HL-60/S4 treated with phorbol 12-myristate 13-acetate at 8.2 ng/mL for 4 days and 3 days (cell line): ENCODE data around the gene EFNB2.

ENCODE experiments used
- in situ Hi-C: fragments of 300-500 bp; cut with MboI; formaldehyde crosslinking; loops from 2 replicates; pipeline ENCODE4 v1.15.0; 2022; ENCODE audit warnings: low sequenced_read_pairs

The EFNB2 gene

DNA sequence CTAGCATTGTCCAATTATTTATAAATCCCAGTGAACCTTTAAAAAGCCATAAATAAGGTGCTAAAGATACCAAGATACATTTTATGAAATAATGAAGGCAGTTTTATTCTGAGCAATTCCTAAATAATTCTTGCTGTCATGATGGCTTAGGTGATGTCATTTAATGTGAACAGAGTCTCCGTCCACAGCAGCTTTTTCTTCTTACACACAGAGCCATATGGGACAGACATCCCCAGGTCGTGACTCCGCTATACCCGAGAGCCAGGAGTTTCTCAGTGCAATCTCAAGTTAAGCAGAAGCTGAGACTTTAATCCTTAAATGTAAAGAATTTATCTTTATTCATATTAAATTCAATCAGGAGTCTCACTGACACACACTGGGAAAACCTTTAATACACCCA, 29.7 kb downstream of the EFNB2 start:
- in situ Hi-C loops, result no loop called here

DNA sequence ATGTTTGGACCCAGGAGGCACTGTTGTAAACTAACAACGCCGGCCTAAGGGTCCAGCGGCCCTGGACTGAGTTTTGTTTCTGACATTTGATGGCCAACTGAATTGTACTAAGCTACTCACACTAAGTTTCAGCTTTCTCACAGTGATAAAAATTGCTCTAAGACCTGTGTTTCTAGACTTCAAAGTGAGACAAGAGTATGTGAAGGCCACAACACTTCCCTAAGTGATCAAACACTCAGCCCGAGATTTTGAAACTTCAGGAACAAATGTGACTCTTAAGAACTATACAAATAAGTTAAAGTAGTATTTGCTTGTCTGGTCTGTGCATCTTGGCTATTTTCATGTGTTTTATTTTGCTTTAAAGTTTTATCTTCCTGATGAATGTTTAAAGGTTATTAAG, 30.2 kb downstream of the EFNB2 start:
- in situ Hi-C loops, result no loop called here

DNA sequence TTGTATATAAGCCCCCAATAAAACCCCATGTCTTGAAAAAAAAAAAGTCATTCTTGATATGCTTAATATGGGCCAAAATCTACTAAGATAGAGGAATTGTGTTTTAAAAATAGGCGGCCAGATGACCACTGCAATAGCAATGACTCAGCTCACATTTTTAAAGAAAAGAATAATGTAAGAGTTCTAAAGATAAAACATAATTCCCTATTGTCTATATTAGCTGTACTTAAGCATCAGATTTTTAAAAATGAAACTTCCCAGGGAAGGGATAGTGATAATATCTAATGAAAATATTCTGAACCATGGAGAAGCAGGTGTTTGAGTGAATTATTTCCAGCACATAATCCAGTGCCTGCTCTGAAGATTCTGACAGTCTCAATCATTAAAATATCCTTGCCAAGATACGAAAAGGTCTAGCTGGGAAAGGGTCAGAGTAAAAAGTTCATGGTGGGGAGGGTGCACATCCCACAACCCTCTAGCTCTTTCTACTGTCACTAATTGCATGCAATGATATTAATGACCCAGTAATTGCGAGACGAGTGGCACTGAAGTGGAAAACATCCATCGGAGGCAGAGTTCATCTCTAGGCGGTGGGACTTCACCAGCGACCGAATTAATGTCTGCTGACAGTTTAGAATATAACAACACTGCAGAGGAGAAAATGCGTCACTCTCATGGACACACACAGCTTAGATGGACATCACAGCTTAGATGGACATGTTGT, 31.6 kb downstream of the EFNB2 start:
- in situ Hi-C loops, result no loop called here

DNA sequence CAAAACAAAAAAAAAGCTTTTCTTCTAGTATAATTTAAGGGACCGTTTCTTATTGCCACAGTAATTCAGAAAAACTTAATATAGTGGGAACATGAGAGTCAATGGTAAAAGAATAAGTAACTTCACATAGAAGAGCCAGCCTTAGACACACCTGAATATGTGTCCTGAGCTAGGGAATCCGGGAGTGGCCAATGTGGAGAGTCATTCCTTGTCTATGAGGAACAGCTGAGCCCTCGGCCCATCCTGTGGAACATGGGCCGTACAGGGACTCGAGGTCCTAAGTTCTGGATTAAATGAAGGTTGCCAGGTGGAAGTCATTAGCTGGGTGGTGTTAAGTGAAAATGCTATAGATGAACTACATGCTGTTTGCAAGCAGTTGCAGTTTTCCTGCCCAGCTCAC, 32.2 kb downstream of the EFNB2 start:
- in situ Hi-C loops, result no loop called here

- in situ Hi-C loops, result no loop called here
These were observed 35.0 kb downstream of the EFNB2 start for GRCh38 chr13:106500445-106500844.

- in situ Hi-C loops, result no loop called here
These were observed 35.6 kb downstream of the EFNB2 start for GRCh38 chr13:106499896-106500295.

- in situ Hi-C loops, result no loop called here
These were observed 36.3 kb downstream of the EFNB2 start for GRCh38 chr13:106499113-106499512.

GRCh38 chr13:106498571-106498970, 36.9 kb downstream of the EFNB2 start:
- in situ Hi-C loops, result no loop called here

GRCh38 chr13:106498158-106498557, 37.3 kb downstream of the EFNB2 start:
- in situ Hi-C loops, result no loop called here

- in situ Hi-C loops, result no loop called here
These were observed 38.4 kb downstream of the EFNB2 start for GRCh38 chr13:106497079-106497478.

DNA sequence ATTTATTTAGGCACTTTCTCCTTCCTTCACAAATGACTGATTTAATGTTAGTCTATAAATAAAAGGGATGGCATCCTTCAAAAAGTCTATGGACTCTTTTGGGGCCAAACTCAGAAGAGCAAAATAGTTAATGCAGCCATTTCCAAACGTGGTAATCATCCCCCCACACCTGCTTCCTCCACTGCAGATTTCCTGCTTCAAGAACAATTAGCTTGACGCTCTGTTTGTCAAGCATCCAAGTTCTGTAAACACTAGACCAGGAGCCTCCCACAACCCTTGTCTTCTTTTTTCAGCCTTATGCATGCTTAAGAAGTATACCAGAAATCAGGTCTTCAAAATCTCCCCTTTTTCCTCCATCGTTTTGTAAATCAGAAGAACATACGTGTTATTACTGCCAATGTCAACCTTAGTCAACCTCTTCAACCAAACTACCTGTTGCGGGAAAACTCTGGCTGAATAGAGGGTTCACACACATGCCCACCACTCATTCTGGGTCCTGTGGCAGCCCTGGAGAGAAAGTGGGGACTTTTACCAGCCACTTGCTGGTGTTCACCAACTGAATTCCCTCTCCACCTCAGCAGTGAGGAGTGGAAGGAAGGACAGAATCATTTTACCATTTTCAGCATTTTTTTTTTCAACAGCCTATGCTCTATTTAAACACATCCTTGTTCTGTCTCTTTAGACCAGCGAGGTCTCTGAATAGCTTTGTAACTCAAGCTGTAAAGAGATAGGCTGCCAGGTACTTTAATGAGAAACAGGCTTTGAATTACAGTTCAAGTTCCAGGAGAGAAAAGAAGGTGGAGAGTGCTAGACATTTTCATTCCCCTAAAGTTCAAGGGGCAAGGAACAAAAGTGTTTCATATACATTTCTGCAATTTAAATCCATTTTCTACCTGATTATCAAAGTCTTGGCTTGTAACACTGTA, 39.1 kb downstream of the EFNB2 start:
- in situ Hi-C loops, result no loop called here

DNA sequence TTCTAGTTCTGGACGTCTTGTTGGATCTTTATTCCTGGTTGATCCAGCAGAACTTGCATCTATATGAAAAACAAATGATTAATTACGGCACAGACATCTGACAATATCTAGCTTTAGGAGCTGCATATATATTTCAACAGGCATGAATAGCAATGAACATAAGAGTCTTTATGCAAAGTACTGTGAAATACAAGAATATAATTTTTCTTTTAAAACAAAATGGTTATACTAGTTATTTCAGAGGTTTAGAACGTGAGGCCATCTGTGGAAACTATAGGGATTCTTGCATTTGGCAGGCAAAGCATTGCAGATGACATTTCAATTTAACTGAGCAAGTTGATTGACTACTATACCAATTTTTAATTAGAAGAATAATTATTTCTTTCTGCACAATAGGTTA, 40.5 kb downstream of the EFNB2 start:
- in situ Hi-C loops, result no loop called here

DNA sequence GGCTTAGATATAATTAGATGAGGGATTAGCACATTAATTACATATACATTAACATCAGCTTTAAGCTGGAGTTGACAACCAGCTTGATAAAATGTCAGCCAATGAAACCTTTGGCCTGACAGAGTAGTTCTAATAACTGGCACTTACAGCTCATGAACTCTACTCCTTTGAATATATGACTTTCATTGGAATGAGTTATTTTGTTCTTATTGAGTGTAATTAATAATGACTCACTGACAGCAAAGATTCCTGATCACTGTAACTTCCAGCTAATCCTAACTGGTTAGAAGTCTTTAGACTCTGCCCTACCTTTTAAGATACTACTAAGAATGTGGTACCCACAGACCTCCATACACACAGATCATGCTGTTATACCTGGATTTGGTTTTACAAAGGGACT, 41.0 kb downstream of the EFNB2 start:
- in situ Hi-C loops, result no loop called here

DNA sequence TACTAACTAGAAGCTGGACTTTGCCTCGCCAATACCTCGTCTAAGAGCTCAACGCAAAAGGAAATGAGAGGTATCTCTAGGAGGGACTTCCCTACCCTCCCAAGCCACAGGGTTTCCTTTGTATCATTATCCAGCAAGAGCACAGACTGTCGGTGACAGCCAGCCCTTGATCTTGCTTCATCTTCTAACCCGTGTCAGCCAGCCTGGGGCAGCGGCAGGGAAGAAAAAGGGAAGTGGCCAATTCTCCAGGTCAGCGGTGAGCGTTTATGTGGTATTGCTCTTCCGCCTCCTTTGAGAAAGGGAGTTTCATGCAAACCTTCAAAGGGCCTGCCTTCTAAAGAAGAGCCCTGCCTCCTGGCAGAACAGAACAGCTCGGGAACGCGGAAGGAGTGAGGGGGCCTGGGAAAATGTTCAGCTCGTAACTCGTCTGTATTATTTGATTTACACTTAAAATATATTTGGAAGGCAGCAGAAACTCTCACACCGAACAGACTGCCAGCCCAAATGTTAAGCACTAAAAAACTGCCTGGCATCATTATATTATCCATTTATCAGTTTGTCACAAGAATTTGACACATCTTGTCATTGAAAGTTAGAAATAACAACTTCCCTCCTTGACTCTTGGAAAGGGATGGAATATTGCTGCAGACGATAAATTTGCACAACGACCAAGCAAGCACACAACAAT, 41.8 kb downstream of the EFNB2 start:
- in situ Hi-C loops, result no loop called here

GRCh38 chr13:106492588-106493475, 42.6 kb downstream of the EFNB2 start:
- in situ Hi-C loops, result no loop called here

DNA sequence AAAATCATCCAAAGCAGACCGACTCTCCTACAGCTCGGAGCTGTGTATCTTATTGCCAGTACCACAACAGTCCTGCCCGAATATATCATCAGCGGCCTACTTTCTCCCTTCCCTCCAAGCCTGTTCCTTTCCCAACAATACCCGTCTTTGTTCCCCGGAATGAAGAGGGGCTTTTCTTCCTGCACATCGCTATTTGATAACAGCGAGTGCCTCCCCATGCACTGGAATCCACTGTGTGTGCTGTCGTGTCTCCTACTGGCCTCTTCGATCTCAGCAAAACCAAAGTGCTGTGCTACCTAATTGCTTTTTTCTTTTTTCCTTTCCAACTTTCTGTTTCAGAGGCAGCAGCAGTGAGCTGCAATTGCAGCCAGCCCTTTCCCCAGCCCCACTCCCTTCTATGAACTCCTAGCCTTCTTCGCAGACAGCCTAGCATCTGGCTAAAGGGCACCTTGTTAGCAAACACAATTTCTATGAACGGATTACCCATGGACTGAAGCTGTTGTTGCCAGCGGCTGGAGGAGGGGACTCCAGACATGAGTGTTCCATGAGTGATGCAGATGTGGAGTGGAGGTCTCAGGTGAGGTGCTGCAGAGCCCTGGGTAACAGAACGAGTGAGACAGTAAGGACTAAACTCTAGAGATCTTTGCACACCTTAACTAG, 43.4 kb downstream of the EFNB2 start:
- in situ Hi-C loops, result no loop called here

DNA sequence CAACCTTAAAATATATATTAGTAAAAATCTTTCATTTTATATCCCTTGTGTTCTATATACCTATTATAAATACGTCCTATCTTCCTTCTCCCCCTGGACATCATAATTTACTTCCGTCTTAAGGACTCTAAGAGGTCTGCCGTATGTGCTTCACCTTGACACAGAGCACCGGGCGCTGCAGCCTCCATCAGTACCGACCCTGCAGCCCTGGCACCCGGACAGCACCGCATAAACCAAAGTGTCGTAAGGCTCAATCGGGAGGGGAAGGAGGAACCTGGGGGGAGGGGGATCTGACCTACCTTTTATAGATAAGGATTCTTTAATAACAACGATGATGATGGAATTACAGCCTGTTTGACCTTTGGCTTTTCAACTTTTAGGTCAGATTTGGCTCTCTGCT, 44.0 kb downstream of the EFNB2 start:
- in situ Hi-C loops, result no loop called here

GRCh38 chr13:106490569-106491321, 44.7 kb downstream of the EFNB2 start:
- in situ Hi-C loops, result no loop called here

GRCh38 chr13:106489849-106490568, 45.5 kb downstream of the EFNB2 start:
- in situ Hi-C loops, result no loop called here
